Kidney capillary endothelial cell (primary cell): ENCODE results near the gene CAPN7.

Source experiments
- DNase-seq: peaks from one replicate; pipeline ENCODE4 v3.0.0-alpha.2; 2018; ENCODE audit warnings: low spot score

The CAPN7 gene

GRCh38 chr3:15199493-15200105 is 6.4 kb upstream of the CAPN7 start:
- DNase-seq, result no peak

DNA sequence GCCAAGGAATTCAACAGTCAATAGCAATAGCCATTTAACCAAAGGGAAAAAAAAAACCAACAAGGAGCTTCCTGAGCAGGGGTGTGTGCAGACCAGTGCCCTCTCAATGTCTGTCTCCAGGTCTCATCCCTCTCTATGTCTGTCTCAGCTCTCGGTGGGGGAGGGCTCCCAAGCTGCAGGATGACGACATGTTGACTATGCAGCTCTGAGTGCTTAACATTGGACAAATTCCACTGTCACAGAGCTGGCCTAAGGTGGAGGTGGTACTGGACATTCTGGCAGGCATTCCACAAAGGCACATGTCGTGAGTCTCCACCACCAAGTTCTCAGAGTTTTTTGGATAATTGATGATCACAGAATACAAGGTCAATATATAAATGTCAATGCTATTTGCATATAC is 2.0 kb upstream of the CAPN7 start:
- DNase-seq, result no peak

- no peak for DNase-seq
Observed at GRCh38 chr3:15205482-15205933, 538 bp upstream of the CAPN7 start.

GRCh38 chr3:15206662-15207576 is 873 bp downstream of the CAPN7 start:
- peak; percentile 38 for DNase-seq

- peak; percentile 16 for DNase-seq
Observed at GRCh38 chr3:15207836-15208504, 1.9 kb downstream of the CAPN7 start.

DNA sequence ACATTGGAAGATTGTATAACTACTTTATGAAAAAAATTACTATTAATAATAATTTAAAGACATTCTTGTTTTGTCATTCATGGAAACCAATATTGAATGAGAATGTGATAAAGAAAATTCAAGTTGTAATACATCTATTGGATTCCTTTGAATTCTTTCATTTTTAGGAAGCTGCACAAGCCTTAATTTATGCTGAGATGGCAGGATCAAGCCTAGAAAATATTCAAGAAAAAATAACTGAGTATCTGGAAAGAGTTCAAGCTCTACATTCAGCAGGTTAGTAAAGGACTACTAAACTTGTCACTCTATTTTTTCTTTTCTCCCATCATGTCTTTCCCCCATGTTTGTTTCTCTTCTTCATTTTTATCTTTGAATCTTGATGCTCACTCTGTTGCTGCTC is 5.9 kb downstream of the CAPN7 start:
- DNase-seq, result no peak

DNA sequence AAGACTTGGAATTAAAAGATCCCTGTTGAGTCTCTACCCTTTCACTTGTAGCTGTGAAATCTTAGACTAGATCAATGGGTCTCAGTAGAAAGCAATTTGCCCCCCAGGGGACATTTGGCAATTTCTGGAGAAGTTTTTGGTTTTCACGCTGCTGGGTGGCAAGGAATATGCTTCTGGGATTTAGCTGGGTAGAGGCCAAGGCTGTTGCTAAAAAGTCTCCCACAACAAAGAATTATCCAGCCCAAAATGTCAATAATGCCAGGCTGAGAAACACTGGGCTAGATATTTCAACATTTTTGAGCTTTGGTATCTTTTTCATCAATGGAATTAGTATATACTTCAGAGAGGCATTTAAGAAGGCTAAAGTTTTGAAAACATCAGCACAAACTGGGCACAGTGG is 8.7 kb downstream of the CAPN7 start:
- DNase-seq, result no peak

GRCh38 chr3:15215996-15216395 is 9.9 kb downstream of the CAPN7 start:
- no peak for DNase-seq

GRCh38 chr3:15216501-15216900 is 10.5 kb downstream of the CAPN7 start:
- no peak for DNase-seq

DNA sequence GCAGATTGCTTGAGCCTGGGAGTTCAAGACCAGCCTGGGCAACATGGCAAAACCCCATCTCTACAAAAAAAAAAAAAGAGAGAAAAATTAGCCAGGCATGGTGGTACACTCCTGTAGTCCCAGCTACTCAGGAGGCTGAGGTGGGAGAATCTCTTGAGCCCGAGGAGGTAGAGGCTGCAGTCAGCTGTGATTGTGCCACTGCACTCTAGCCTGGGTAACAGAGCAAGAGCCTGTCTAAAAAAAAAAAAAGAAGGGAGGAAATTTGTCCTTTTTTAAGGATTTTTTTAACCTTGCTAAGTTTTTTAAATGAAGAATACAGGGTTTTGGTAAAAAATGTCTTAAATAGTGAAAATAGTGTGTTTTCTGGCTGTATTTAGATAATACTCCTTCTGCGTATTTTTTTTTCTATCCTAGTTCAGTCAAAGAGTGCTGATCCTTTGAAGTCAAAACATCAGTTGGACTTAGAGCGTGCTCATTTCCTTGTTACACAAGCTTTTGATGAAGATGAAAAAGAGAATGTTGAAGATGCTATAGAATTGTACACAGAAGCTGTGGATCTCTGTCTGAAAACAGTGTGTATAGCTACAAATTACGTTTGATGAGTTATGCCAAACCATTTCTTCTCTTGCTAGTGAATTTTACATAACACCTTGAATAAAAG is 11.1 kb downstream of the CAPN7 start:
- DNase-seq, result no peak

- no peak for DNase-seq
Observed at GRCh38 chr3:15217841-15218267, 11.8 kb downstream of the CAPN7 start.

DNA sequence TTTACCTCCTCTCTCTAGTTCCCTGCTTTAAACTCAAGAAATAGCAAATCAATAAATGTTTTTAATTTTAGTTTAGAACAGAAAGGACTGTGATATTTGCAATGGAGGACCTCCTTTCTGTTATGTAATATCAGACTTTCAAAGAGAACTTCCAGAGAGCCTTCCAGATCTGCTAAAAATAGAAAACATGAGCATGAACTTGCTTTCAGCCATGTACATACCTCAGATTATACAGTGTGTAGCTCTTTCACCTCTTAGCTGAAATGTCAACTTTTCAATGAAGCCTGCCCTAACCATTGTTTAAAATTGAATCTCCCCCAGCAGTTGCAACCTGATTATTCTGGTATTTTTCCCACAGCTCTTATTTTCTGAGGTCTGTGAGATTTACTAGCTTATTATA is 12.6 kb downstream of the CAPN7 start:
- DNase-seq, result no peak

- DNase-seq, result no peak
Observed at GRCh38 chr3:15220056-15220455, 14.0 kb downstream of the CAPN7 start.

DNA sequence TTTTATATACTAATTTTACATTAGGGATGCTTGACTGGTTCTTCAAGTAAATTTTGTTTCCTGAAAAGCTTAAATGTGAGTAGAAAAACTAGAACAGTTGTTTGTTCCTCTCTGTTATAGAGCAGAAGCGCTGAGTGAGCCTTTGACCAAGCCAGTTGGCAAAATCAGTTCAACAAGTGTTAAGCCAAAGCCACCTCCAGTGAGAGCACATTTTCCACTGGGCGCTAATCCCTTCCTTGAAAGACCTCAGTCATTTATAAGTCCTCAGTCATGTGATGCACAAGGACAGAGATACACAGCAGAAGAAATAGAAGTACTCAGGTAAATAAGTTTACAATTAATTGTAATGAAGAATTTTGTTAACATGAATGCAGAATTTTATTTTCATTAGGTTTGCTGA is 14.6 kb downstream of the CAPN7 start:
- no peak for DNase-seq

DNA sequence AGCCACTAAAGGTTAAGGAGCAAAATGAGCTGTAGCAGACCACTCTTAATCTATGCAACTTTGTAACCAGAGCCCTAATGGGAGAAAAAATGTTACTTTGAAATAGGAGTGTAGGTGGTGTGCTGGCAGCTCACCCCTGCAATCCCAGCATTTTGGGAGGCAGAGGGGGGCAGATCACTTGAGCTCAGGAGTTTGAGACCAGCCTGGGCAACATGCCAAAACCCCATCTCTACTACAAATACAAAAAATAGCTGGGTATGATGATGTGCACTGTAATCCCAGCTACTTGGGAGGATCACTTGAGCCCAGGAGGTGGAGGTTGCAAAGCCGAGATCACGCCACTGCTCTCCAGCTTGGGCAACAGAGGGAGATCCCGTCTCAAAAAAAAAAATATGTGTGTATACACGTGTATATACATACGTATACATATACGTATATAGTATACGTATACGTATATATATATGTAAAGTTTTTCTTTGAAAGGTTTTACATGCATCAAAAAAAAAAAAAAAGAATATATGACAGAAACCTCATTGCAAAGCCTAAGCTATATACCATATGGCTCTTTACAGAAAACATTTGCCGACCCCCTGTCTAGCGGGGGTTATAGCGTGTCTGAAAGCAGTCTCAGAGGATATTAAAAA is 15.7 kb downstream of the CAPN7 start:
- no peak for DNase-seq

- DNase-seq, result no peak
Observed at GRCh38 chr3:15223685-15224572, 17.9 kb downstream of the CAPN7 start.

GRCh38 chr3:15228147-15228546 is 22.1 kb downstream of the CAPN7 start:
- DNase-seq, result no peak

GRCh38 chr3:15229262-15229661 is 23.2 kb downstream of the CAPN7 start:
- no peak for DNase-seq

DNA sequence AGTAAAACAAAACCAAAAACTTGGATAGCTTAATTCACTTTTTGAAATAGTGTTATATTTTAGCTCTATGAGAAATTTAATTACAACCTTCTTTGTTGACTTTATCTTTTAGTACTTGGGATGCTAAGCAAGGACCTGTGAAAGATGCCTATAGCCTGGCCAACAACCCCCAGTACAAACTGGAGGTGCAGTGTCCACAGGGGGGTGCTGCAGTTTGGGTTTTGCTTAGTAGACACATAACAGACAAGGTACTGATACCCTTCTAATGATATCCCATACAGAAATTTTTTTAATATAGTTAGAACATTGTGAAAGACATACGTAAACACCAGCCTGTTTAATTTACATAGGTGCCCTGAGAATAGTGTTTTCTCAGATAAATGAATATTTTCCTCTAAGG is 35.3 kb downstream of the CAPN7 start:
- DNase-seq, result no peak

DNA sequence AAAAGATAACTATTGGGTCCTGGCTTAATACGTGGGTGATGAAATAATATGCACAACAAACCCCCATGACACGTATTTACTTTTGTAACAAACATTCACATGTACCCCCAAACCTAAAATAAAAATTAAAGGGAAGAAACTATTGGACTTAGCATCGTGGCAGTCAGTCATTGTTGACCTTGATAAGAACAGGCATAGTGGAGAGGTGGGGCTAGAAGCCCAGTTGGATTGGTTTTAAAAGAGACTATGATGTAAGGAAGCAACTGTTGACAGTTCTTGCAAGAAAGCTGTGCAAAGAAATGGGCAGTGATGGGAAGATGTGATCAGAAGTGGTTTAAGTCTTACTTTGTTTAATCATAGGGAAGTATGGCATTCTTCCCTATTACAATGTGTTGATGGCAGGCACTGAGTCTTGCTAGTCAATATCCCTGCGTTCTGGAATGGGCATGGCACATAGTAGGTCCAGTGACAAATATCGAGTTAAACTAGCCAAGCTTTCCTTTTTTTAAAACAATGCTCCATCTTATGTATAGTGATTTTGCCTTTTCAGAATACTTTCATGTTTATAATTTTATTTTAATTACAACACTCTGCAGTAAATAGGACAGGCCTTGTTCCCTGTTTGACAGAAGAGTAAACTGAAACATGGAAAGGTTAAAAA is 37.9 kb downstream of the CAPN7 start:
- no peak for DNase-seq
